Measurements from ENCODE around the gene GNLY. TPM values are rescaled to one million over a fixed set of nuclear protein-coding genes. Genes with fewer than 3 reads are reported as not detected.
A peak's percentile ranks its signal among the peaks of the same experiment; 100 is the strongest.

GNLY gene
- total RNA-seq, 1 donor from 2014 or later = 0.65 TPM

DNA sequence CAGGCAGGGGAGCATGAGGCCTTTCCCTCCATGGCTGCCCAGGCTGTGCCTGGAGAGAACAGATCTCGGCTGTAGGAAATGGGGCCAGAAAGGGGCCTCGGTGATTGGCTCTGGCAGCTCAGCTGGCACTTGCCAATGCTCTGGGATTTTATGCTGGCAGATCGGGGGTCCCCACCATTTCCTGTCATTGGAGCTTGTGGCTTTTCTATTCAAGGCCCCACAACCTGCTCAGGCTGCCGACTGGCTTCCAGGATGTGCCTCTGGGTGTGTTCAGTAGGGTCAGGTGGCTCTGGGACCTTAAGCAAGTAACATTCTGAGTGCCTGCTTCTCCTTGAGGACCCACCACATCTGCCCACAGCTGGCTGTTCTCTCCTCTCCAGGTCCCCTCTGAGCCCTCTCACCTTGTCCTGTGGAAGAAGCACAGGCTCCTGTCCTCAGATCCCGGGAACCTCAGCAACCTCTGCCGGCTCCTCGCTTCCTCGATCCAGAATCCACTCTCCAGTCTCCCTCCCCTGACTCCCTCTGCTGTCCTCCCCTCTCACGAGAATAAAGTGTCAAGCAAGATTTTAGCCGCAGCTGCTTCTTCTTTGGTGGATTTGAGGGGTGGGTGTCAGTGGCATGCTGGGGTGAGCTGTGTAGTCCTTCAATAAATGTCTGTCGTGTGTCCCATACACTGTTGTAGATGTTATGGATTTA, 4.2 kb downstream of the GNLY start:
- TF ChIP-seq EZH2 (IDR thresholded peaks at IDR 0.05) (no peak), EZH2phosphoT487 (IDR thresholded peaks at IDR 0.05) (no peak)
- TF ChIP-seq, protein P1, sequence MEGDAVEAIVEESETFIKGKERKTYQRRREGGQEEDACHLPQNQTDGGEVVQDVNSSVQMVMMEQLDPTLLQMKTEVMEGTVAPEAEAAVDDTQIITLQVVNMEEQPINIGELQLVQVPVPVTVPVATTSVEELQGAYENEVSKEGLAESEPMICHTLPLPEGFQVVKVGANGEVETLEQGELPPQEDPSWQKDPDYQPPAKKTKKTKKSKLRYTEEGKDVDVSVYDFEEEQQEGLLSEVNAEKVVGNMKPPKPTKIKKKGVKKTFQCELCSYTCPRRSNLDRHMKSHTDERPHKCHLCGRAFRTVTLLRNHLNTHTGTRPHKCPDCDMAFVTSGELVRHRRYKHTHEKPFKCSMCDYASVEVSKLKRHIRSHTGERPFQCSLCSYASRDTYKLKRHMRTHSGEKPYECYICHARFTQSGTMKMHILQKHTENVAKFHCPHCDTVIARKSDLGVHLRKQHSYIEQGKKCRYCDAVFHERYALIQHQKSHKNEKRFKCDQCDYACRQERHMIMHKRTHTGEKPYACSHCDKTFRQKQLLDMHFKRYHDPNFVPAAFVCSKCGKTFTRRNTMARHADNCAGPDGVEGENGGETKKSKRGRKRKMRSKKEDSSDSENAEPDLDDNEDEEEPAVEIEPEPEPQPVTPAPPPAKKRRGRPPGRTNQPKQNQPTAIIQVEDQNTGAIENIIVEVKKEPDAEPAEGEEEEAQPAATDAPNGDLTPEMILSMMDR (IDR thresholded peaks at IDR 0.05) = no peak
- H3K27me3 ChIP-seq = no peaks in the 10 kb centered on the region
- H3K4me3 Mint-ChIP-seq = no peak overlapping the region
- no peak overlapping the region for H3K9ac ChIP-seq
- H3K9me3 Mint-ChIP-seq = no peaks in the 10 kb centered on the region
- no peak overlapping the region for H3K4me2 ChIP-seq
- no peaks in the 10 kb centered on the region for H3F3A ChIP-seq (ENCODE audit: low read depth)
- no peak overlapping the region for H3K4me3 ChIP-seq
- no peaks in the 10 kb centered on the region for H3K79me2 ChIP-seq (ENCODE audit: low read depth)
- H3K27me3 Mint-ChIP-seq (ENCODE audit: insufficient read depth, low read depth) = peaks cover 4% of the 10 kb centered on the region
- peak overlapping the region; percentile 57 for H2AFZ ChIP-seq (replicated peaks)
- no peak overlapping the region for H3K27ac Mint-ChIP-seq
- H3K4me1 Mint-ChIP-seq = peaks cover 7% of the 10 kb centered on the region
- H3K36me3 ChIP-seq = no peaks in the 10 kb centered on the region
- no peaks in the 10 kb centered on the region for H4K20me1 ChIP-seq (ENCODE audit: low read depth)
- H3K4me1 ChIP-seq = no peaks in the 10 kb centered on the region
- no peaks in the 10 kb centered on the region for H3K36me3 Mint-ChIP-seq
- no peaks in the 10 kb centered on the region for H3K9me3 ChIP-seq (ENCODE audit: low read depth)
- no peak for DNase-seq (ENCODE audit: low spot score)
- no peak overlapping the region for H3K27ac ChIP-seq

DNA sequence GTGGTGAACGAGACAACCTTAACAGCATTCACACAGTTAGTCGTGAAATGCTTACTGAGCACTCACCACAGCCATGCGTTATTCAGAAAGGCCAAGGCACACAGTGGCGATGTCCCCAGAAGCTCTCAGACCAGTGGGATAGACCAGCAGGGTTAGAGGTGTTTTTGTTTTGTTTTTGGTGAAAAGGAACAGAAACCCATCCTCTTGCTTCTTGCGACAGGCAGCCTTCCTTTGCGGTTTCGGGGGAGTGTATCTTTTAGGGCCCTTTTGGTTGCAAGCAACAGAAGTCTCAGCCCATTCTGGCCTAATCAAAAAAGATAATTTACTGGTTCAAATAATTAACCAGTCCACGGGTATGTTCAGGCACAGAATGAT, 4.7 kb downstream of the GNLY start:
- peak overlapping the region; percentile 6 for H2AFZ ChIP-seq (replicated peaks)
- no peaks in the 10 kb centered on the region for H3F3A ChIP-seq (ENCODE audit: low read depth)
- H3K4me3 ChIP-seq = no peak overlapping the region
- H3K27me3 ChIP-seq = no peaks in the 10 kb centered on the region
- no peak for DNase-seq (ENCODE audit: low spot score)
- no peak overlapping the region for H3K4me3 Mint-ChIP-seq
- H3K4me1 ChIP-seq = no peaks in the 10 kb centered on the region
- no peak overlapping the region for H3K27ac ChIP-seq
- no peaks in the 10 kb centered on the region for H4K20me1 ChIP-seq (ENCODE audit: low read depth)
- no peaks in the 10 kb centered on the region for H3K9me3 Mint-ChIP-seq
- no peaks in the 10 kb centered on the region for H3K36me3 ChIP-seq
- H3K4me1 Mint-ChIP-seq = peaks cover 7% of the 10 kb centered on the region
- H3K9me3 ChIP-seq (ENCODE audit: low read depth) = no peaks in the 10 kb centered on the region
- H3K4me2 ChIP-seq = no peak overlapping the region
- H3K79me2 ChIP-seq (ENCODE audit: low read depth) = no peaks in the 10 kb centered on the region
- H3K36me3 Mint-ChIP-seq = no peaks in the 10 kb centered on the region
- H3K9ac ChIP-seq = no peak overlapping the region
- TF ChIP-seq EZH2 (IDR thresholded peaks at IDR 0.05) (no peak), EZH2phosphoT487 (IDR thresholded peaks at IDR 0.05) (no peak)
- TF ChIP-seq, protein P1 (IDR thresholded peaks at IDR 0.05) = no peak
- H3K27me3 Mint-ChIP-seq (ENCODE audit: insufficient read depth, low read depth) = peaks cover 4% of the 10 kb centered on the region
- H3K27ac Mint-ChIP-seq = no peak overlapping the region

DNA sequence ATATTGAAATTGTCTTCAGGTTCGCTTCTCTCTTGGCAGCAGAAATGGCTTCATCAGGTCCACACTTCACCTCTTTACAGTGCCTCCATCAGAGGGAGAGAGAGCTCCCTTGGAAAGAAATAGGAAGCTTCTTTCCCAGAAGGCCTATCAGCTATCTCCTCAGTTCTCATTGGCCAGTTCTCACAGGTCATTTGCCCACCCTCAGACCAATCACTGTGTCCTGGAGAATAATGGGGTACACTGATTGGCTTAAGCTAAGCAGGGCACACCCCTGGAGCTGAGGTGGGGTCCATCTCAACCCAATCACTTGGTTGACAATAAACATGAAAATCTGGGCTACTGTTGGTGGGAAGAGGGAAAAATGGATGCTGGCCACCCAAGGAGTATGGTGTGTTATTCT, 5.2 kb downstream of the GNLY start:
- Mint-ChIP-seq H3K4me3 (no peak overlapping the region), H3K36me3 (no peaks in the 10 kb centered on the region), H3K4me1 (peaks cover 7% of the 10 kb centered on the region), H3K27ac (no peak overlapping the region), H3K9me3 (no peaks in the 10 kb centered on the region), H3K27me3 (ENCODE audit: insufficient read depth, low read depth) (peaks cover 4% of the 10 kb centered on the region)
- Histone ChIP-seq H3F3A (ENCODE audit: low read depth) (no peaks in the 10 kb centered on the region), H3K27me3 (no peaks in the 10 kb centered on the region), H4K20me1 (ENCODE audit: low read depth) (no peaks in the 10 kb centered on the region), H3K4me2 (no peak overlapping the region), H3K4me3 (no peak overlapping the region), H3K79me2 (ENCODE audit: low read depth) (no peaks in the 10 kb centered on the region), H3K9me3 (ENCODE audit: low read depth) (no peaks in the 10 kb centered on the region), H3K9ac (no peak overlapping the region), H3K36me3 (no peaks in the 10 kb centered on the region), H3K4me1 (no peaks in the 10 kb centered on the region), H3K27ac (no peak overlapping the region), H2AFZ (replicated peaks) (peak overlapping the region; percentile 6)
- no peak for TF ChIP-seq EZH2phosphoT487 (IDR thresholded peaks at IDR 0.05)
- no peak for DNase-seq (ENCODE audit: low spot score)

DNA sequence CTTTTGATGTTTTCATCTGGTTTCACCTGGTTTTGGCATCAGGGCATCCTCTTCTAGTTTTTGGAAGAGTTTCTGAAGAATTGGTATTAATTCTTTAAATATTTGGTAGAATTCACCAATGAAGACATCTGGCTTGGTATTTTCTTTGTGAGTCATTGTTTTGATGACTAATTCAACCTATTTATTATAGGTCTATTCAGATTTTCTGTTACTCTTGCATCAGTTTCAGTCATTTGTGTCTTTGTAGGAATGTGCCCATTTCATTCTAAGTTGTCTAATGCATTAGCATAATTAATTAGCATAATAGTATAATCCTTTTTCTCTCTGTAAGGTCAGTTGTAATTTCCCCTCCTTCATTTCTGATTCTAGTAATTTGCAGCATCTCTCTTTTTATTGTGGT, 8.0 kb downstream of the GNLY start:
- Mint-ChIP-seq H3K4me1 (peaks cover 9% of the 10 kb centered on the region), H3K27ac (no peak overlapping the region), H3K4me3 (no peak overlapping the region), H3K9me3 (no peaks in the 10 kb centered on the region), H3K36me3 (no peaks in the 10 kb centered on the region), H3K27me3 (ENCODE audit: insufficient read depth, low read depth) (no peaks in the 10 kb centered on the region)
- Histone ChIP-seq H4K20me1 (ENCODE audit: low read depth) (no peaks in the 10 kb centered on the region), H3F3A (ENCODE audit: low read depth) (no peaks in the 10 kb centered on the region), H3K4me2 (no peak overlapping the region), H2AFZ (replicated peaks) (no peak overlapping the region), H3K9ac (no peak overlapping the region), H3K9me3 (ENCODE audit: low read depth) (no peaks in the 10 kb centered on the region), H3K36me3 (no peaks in the 10 kb centered on the region), H3K4me1 (no peaks in the 10 kb centered on the region), H3K27me3 (no peaks in the 10 kb centered on the region), H3K4me3 (no peak overlapping the region), H3K27ac (no peak overlapping the region), H3K79me2 (ENCODE audit: low read depth) (no peaks in the 10 kb centered on the region)
- no peak for DNase-seq (ENCODE audit: low spot score)
- TF ChIP-seq, protein P1 (IDR thresholded peaks at IDR 0.05) = no peak
- TF ChIP-seq EZH2phosphoT487 (IDR thresholded peaks at IDR 0.05) = no peak
- no peak for TF ChIP-seq EZH2 (IDR thresholded peaks at IDR 0.05)
